HG03354 (cell line): Measurements from ENCODE around the gene ATP8A1.

Experiments
- ATAC-seq: cut with Tn5 transposase; IDR thresholded peaks from one replicate; pipeline ENCODE4 v1.9.1; 2021; ENCODE audit warnings: mild to moderate bottlenecking; ENCODE audit not compliant: unreplicated experiment, poor library complexity, severe bottlenecking

Gene ATP8A1

DNA sequence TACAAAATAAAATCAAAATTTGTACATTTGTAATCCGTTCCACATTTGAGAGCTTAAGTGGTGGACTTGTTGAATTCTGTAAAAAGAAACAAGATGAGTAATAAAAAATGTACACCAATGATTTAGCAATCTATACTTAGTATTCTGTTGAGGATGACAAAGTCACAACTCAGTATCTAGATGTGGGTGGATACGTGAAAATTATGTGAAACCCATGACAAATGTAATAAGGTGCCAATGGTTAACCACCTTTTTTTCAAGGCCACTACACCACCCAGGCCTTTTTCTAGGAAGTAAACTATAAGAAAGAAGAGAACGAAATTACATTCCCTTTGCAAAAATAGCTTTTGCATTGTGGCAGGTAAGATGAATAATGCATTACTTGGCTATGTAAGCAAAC, 77.0 kb downstream of the ATP8A1 start:
- ATAC-seq, result no peak

DNA sequence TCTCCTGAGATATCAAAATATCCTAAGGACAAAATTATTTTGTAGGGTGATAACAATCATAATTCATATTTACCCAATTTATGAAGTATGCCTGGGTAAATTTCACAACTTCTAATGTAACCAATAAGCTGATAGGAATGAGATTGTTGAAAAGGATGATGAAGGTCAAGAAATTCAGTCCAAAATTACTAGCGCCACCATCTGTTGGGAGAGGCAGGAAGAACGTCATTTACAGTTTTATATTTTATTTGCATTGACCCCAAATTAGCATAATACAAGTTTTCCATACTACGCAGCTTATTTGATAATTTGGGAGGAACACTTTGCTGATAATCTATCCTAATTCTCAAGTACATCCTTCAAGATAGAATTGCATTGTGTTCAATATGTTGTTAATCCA, 78.7 kb downstream of the ATP8A1 start:
- ATAC-seq, result no peak

DNA sequence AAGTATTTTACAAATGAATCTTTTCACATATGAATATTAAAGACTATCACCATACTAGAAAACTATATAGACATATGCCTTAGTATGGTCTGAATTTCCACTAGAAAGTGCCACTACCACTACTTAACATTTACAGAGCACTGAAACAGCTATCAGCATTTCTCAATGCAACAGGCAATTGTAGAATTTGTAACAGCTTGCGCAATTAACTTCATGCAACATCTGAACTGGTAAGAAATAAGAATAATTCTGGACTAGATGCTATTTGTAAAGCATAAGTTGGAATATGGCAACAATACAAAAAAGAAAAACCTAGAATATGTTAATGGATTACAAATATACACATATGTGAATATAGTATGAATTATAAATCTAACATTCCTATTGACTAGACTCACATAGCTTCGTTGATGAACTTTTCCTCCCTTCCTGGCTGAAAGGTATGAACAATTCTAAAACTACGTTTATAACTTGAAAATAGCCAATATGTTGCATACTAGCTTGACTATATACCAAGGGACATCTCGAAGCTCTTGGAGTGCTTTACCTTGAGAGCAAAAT, 82.0 kb downstream of the ATP8A1 start:
- ATAC-seq, result no peak

DNA sequence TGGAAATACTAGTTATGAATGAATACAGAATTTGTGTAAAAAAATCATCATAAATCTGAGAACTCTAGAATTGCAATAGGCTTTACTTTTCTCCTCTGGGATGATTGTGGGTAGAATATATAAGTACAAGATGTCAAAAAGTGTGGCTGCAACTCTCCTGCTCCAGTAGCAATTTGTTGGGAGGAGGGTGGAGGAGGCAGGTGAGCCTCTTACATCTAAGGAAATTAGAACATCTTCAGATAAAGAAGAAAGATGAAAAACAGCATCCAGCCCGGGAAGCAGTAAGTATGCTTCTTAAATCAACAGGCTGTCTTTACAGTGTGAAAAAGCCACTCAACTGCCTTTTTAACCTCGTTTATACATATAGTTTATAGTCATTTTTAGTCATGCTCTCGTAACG, 83.7 kb downstream of the ATP8A1 start:
- no peak for ATAC-seq

DNA sequence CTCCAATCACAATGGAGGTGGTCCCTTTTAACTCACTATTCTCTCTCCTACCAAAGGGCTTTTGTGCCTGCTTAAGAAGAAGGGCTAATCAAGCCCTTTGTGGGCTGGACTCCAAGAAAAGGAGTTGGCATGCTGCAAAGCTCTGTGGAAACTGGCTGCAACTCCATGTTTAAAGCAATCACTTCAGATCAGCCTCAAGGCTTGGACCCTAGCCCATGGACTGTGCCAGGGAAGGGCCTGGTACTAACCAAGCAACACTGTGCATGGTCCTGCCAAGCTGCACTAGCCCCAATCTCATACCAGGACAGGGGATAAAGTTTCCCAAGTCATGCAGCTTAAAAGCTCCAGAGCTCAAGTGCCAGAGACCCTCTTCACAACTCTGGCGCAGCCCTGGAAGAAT, 86.7 kb downstream of the ATP8A1 start:
- no peak for ATAC-seq

DNA sequence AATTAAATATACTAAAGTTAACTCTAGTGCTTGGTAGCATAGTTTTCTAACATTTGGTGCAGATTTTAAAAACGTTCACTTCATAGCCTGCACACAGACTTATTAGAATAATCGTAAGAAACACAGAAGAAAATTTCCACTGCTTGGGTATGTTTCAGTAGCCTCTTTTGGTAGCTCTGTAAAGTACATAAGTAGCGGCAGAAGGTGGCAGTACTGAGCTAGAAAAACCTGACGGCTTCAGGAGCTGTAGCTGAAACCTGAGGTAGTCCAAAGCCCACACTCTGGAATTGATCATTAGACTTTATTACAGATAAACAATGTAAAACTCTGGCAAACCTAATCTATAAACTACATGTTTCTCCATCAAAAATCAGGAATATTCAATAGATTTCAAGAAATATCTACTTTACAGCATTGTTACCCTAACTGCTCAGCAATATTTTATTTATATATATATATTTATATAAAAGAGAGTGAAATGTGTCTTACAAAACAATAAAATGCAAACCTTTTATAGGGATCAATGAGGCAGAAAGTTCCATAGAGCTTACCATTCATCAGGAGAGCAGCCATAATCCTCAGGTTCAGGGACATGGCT, 88.2 kb downstream of the ATP8A1 start:
- ATAC-seq, result peak; percentile 95

DNA sequence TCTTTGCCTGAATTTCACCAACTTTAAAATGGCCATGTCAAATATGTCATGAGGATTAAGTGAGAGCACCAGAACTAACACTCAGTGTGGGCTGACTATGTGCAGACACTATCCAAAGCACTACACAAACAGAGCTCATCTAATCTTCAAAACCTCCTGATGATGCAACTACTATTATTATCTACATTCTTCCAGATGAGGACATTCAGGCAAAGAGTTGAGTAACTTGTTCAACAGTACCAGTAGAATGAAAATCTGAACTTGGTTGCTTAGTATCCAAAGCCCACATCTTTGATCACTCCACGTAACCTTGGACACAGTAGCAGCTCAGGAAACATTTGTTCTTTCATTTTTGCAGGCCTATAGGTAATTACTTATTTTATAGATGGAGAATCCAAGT, 90.1 kb downstream of the ATP8A1 start:
- ATAC-seq, result no peak

DNA sequence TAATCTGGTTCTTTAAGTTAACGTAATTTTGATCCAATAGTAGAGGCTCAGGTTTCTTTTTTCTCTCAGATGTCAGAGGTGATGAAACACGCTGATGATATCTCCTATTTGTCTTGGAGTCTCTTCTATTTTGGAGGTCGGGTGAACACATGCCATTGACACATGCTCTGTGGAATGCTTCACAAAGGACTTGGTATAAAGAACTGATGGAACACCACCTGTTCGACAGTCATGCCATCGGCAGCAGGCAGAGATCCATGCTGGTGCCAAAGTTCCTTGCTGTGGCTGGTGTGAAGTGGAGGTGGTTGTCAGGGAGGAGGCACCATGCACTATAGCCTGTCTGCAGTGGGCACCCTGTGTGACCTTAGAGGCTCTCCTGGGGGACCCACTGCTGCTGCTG, 94.9 kb downstream of the ATP8A1 start:
- no peak for ATAC-seq

DNA sequence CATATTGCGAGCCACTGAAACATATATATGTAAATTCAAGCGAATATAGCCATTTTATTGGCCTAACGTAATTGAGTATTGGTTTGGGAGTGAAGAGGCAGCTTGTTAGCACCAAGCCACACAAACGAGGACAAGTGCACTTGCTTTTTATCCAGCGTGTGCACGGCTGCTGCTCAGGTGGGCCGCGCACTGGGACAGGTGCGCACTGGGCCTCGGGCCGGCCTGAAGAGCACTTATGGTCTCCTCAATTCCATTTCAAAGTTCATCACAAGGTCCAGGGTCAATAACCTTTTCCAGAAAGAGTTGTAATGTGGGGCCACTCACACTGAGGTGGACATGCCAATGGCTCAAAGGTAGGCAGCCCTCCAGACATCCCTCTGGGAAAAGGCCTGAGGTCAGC, 95.9 kb downstream of the ATP8A1 start:
- ATAC-seq, result no peak

DNA sequence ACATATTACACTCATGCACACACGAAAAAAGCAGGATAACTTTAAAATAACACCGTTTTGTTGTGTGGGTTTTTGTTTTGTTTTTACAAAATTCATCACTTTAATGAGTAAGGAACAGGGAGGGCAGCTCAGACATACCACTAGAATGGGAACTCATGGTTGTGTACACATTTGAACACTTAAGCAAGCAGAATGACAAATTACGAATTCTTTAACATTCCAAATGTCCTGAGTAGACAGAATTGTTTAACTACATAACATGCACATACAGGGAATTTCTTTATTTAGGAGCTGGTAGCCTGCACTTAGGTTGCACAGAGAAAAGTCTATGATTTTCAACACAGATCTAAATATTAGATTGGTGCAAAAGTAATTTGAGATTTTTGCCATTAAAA, 96.4 kb downstream of the ATP8A1 start:
- no peak for ATAC-seq

DNA sequence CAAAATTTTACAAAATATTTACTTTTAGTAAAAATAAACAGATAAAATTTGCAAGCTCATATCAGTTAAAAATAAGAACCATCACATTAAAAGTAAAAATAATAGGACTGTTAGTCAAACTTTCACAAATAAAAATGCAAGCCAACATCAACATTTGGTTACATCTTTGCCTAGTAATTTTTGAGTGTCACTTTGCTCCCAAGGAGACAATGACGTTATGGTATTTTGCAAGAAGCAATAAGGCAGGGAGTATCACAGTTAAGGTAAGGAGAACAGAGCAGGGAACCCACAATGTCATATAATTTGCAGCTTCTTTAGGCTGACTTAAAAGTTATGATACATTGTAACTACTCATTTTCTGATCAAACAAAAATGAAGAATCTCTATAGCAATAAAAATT, 98.7 kb downstream of the ATP8A1 start:
- no peak for ATAC-seq

DNA sequence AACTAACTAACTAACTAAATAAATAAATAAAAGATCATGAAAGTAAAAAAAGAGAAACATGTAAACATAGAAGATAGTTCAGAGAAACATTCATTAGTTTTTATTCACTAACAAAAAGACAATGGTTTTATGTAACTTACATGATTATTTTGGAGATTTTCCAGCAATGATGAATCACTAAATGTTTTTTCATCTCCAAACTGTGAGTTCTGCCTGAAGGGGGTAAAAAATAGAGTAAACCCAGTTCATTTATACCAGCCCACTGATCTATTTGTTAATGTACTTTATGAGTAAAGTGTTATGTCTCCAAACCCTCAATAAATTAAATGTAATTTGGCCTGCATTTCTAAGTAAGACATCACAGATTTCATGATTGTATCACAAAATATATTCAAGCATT, 101.1 kb downstream of the ATP8A1 start:
- no peak for ATAC-seq

DNA sequence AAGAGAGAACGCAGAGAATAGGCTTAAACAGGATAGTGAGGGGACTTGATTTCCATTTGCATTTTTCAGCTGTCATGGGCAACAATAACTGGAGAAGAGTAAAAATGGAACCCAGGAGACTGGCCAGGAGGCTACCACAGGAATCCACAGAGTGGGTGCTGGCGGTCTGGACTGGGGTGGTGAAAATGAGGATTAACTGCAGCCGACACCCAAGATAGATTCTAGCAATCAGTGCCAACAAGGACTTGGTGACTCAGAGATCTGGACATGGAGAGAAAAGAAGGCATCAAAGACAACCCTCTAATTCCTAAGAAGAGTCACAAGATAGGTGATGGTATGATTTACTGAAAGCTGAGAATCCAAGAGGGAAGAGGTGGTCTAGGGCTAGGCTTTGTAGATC, 102.8 kb downstream of the ATP8A1 start:
- no peak for ATAC-seq

DNA sequence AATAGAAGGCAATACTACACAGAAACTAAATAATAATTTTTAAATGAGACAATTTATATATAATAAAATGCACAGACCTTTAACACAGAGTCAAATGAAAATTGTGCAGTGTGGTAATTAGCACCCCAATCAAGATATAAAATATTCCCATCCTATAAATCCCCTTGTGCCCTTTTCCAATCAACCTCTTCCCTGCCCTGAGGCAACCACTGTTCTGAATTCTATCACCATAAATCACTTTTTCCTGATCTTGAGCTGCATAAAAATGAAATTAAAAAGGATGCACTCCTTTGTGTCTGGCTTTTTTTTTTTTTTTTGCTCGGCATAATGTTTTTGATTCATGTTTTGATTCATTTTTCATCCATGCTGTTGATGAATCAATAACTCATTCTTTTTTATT, 107.0 kb downstream of the ATP8A1 start:
- ATAC-seq, result no peak

DNA sequence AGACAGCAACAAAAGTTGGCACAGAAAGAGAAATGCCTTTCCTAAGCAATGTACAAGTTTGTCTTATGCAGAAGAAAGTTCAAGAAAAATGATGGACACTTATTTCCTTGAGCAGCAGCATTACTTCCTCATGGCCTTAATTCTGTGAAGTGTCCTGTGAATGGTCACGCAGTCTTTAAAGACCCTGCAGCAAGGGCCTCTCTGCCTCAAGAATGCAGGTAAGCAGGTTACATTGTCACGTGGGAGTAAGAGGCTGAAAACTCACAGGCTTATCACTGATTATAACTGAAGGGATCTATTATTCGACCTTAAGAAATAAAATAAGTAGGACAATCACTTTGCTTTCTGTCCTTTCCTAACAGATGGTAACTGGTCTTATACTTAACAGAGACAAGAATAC, 109.1 kb downstream of the ATP8A1 start:
- ATAC-seq, result no peak

DNA sequence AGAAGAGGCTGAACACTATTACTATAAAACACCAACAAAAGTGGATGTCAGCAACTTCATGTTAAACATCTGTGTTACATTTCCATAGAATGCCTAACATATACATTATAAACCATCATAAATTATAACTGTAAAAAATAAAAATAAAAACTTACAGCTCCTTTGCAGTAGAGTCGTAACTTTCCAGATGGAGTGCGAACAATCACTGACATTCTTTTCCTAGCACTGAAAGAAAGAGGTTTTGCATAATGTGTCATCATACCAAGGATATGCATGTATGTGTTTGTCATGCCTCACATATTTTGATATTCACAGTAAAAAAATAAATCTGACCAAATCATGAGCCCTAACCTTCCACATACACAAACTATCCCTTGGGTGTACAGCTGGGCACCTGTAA, 113.1 kb downstream of the ATP8A1 start:
- no peak for ATAC-seq

DNA sequence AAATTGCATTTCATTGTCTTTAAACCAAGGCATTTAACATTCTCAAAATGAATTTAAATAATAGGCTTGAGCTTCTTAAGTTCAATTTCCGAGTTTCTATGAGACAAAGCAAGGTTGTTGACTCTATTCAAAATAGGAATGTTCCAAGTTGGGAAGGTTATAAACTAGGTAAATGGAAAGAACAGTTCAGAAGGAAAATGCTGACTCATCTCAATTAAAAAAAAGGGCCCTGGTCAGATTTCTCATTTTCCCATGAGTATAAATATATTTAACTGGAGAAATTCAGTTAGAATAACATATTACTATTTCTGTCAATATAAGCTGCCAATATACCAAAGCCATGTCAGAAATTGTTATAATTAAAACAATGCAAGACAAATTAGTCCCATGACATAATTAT, 113.8 kb downstream of the ATP8A1 start:
- no peak for ATAC-seq

DNA sequence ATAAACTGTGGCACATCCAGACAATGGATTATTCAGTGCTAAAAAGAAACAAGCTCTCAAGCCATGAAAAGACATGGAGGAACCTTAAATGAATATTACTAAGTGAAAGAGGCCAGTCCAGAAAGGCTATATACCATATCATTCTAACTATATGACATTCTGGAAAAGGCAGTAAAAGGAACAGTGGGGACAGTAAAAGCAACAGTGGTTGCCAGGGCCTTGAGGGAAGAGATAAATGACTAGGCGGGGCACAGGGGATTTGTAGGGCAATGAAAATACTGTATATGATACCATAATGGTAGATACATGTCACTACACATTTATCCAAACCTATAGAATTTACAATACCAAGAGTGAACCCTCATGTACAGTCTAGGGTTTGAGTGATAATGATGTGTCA, 115.3 kb downstream of the ATP8A1 start:
- ATAC-seq, result no peak

DNA sequence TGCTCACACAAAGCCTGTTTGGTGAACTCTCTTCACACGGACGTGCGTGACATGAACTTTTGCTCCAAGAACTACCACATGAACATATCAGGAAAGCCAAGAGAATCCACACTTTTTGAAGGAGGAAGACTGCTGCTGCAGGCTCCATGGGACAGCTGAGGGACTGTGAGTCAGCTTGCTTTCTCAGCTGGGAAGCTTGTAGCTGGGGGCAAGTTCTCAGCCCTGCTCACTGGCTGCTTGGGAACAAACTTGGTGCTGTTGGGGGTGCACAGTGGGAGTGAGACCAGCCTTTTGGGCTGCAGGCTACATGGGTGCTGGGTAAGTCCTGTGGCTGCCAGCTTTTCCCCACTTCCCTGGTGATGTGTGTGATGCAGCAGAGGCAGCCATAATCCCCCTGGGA, 123.9 kb downstream of the ATP8A1 start:
- ATAC-seq, result no peak

DNA sequence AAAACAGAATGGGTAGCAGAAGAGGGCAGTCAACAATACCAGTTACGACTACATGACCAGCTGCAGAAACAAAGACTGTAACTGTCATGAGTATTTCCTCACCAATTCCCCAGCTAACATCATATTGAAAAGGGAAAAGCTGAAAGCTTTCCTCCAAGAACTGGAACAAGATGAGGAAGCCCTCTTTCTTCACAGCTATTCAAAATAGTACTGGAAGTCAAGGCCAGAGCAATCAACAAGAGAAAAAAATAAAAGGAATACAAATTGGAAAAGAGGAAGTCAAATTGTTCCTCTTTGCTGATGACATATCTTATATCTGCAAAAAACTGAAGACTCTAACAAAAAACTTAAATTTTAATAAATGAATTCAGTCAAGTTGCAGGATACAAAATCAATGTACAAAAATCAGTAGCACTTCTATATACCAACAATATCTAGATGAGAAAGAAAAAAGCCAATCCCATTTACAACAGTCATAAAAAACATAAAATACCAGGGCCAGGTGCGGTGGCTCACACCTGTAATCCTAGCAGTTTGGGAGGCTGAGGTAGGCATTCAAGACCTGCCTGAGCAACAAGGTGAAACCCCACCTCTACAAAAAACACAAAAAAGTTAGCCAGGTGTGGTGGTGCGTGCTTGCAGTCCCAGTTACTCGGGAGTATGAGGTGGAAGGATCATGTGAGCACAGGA, 125.4 kb downstream of the ATP8A1 start:
- ATAC-seq, result no peak

DNA sequence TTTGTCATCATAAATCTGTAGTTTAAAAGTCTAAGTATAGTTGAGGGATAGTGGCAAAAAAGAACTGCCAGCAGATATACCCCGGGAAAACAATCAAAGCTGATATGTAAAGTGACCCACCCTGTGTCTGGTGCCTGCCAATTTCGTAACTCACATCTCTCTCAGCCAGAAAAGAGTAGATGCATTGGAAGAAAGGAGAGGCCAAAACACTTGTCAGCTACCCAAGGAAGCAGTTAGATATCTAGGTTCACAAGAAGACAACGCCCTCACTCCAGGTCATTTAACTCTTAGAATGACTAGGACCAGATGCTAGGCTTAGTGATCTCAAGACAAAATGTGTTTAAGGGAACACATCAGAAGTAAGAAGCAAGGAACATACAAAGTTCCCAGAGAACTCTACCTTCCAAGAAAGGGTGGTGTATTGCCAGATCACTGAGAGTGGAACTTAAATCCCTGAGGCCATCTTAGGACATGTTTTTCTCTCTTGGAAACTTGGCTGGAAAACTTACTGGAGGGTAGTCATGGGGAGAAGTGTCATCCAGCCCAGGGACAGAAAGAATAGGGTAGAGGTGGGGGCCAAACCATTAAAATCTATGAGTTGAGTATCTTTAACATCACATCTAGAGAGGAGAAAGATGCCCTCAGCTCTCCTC, 133.7 kb downstream of the ATP8A1 start:
- no peak for ATAC-seq
